IPS-11a (cell line): ENCODE measurements around the gene COL4A6.

ENCODE experiments used
- H3K4me3 ChIP-seq: one replicate; pipeline ENCODE4 v1.5.1; 2013; ENCODE audit warnings: low read depth, low read length, control low read depth

COL4A6 gene

GRCh38 chrX:108165383-108166111 lies 272.7 kb downstream of the COL4A6 start:
- no peak overlapping the region for H3K4me3 ChIP-seq

DNA sequence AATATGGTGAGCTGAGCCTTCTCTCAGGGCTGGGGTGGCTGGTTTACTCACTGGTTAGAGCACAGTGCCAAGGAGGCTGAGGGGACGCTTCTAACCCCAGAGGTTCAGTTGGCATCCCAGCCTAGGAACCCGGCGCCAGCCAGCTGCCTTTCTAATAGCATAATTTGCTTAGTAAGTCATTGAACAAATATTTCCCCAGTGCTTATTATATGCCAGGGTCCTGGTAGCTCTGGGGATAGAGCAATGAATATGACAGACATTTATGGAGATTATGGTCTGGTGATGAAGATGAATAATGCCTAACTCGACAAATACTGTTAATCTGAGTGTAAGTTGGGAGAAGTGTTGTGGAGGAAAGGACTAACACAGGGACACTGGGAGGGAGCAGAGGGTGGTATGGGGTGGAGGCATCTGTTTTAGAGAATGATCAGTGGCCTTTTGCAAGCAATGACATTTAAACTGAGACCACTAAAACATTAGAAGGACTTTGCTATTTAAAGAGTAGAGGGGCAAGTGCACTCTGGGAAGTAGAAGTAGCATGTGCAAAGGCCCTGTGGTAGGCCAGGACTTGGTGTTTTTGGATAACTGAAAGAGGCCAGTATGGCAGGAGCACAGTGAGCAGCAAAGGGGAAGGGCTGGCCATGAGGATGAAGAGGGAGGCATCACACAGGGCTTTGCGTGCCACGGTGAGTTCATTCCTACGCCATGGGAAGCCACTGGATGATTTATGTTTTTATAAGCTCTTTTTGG lies 274.7 kb downstream of the COL4A6 start:
- H3K4me3 ChIP-seq, result no peak overlapping the region

- no peak overlapping the region for H3K4me3 ChIP-seq
These were observed 276.0 kb downstream of the COL4A6 start for GRCh38 chrX:108162265-108162664.

- no peak overlapping the region for H3K4me3 ChIP-seq
These were observed 277.9 kb downstream of the COL4A6 start for GRCh38 chrX:108160309-108160708.

DNA sequence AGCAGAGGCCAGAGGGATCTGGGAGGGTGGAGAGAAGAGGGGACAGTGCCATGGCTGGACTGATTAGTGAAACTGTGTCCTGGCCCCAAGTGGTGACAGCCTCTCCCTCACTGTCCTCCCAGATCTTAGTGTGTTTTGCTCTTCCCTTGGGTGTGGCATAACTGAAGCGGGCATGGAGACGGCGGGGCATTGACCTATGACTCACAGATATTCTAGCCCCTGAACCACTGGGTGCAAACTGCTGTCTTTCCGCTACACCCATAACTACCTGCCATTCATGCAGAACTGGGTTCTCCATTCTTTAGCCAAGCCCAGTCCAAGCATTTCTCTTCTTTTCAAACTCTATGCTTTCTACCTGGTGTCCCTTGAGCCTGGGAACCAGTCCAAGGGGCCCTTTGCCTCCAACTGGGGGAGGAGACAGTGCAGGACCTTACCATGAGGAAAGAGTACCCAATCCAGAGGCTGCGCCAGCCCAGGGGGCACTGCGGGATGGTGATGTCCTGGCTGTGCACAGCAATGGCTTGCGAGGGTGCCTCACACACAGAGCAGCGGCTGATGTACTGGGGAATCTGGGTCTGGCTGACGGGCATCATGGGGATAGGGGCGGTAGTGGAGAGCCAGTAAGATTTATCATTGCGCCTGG lies 279.1 kb downstream of the COL4A6 start:
- H3K4me3 ChIP-seq, result no peak overlapping the region

- H3K4me3 ChIP-seq, result no peak overlapping the region
These were observed 280.6 kb downstream of the COL4A6 start for GRCh38 chrX:108157628-108158027.

- no peak overlapping the region for H3K4me3 ChIP-seq
These were observed 281.2 kb downstream of the COL4A6 start for GRCh38 chrX:108156934-108157466.

GRCh38 chrX:108156082-108156481 lies 282.1 kb downstream of the COL4A6 start:
- no peak overlapping the region for H3K4me3 ChIP-seq

- no peak overlapping the region for H3K4me3 ChIP-seq
These were observed 289.7 kb downstream of the COL4A6 start for GRCh38 chrX:108148524-108148923.

DNA sequence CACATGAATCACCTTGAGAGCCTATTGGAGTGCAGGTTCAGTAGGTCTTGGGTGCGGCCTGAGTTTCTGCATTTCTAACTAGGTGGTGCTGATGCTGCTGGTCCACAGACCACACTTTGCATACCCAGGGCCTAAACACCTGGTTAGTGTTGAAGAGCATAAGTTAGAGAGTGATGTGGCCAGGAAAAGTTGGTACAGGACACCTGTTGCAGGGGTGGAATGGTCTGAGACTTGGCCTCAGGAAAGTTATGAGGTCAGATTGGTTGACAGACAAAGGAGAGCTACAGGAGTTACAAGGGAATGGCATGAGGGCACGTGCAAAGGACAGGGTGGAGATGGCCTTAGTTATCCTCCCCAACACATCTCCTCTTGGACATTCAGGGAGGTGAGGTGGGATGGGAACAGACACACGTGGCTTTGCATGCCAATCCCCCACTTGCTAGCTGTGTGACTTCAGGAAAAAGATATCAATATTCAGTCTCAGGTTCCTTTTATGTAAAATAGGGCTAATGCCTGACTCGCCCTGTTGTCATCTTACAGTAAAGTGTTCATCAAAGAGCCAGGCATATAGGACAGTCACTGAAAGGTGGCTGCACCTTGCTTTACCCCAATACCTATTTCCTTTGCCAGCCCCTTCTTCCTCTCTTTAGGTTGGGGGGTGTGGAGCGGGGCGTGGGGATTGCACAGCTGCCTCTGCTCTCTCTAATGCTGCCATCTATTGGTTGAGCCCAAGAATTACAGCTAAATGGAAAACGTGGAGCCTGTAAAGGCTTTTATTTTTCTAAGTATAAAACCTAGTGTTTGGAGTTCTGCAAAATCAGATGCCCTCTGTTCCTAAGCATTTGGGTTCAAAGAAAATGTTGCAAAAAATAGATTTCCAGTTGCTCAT lies 299.2 kb downstream of the COL4A6 start:
- no peak overlapping the region for H3K4me3 ChIP-seq

GRCh38 chrX:108134724-108135123 lies 303.5 kb downstream of the COL4A6 start:
- H3K4me3 ChIP-seq, result no peak overlapping the region

- no peak overlapping the region for H3K4me3 ChIP-seq
These were observed 305.3 kb downstream of the COL4A6 start for GRCh38 chrX:108132876-108133275.

GRCh38 chrX:108132034-108132433 lies 306.2 kb downstream of the COL4A6 start:
- H3K4me3 ChIP-seq, result no peak overlapping the region

GRCh38 chrX:108131471-108131870 lies 306.8 kb downstream of the COL4A6 start:
- no peak overlapping the region for H3K4me3 ChIP-seq

DNA sequence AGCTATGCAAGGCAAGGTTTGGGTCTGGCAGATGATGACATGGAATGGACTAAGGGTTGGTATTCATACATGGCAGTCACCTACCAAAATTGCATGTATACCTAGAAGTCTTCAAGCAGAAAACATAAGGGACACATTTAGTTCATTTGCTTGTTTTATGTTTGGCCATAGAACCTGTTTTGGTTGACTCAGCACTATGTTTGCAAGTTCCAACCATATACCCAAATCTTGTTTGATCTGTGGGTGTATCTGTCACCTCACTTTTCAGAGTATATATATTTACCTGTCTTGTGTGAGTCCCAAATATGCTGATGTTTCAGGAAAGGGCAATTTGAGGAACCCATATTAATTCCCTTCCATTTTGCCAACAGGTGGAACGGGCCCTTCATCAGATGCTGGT lies 307.3 kb downstream of the COL4A6 start:
- H3K4me3 ChIP-seq, result no peak overlapping the region

DNA sequence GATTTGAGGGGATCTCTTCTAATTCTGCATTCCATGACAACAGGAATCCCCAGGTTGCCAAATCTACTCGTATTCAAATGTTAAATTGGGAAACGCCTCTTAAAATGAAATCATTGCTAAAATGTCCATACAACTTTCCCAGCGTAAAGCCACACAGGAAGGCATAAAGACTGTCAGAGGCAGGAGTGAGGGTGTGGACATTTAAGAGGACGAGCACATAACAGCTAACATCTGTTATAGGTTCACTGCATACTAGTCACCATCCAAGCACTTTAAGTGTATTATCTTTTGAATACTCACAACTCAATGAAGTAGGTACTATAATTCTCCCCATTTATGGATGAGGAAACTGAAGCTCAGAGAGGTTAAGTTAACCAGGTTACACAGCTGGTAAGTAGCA lies 311.1 kb downstream of the COL4A6 start:
- no peak overlapping the region for H3K4me3 ChIP-seq

DNA sequence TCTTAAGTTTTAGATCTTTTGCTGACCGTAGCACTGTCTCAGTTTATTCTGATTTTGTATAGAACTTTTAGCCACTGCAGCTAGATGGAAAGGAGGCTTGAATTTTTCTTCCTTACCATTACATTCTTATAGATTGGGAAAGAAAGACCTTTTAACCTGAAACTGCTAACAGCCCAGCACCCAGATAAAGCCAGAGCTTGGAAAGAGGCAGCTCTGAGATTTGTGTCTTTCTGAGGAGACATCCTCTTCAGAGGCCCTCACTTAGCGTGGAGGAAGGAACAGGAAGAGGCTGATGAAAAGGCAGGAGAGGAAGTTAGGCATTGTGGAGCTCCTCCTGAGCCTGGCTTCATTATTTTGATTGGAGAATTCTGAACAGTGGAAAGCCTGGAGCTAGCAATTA lies 311.6 kb downstream of the COL4A6 start:
- no peak overlapping the region for H3K4me3 ChIP-seq

DNA sequence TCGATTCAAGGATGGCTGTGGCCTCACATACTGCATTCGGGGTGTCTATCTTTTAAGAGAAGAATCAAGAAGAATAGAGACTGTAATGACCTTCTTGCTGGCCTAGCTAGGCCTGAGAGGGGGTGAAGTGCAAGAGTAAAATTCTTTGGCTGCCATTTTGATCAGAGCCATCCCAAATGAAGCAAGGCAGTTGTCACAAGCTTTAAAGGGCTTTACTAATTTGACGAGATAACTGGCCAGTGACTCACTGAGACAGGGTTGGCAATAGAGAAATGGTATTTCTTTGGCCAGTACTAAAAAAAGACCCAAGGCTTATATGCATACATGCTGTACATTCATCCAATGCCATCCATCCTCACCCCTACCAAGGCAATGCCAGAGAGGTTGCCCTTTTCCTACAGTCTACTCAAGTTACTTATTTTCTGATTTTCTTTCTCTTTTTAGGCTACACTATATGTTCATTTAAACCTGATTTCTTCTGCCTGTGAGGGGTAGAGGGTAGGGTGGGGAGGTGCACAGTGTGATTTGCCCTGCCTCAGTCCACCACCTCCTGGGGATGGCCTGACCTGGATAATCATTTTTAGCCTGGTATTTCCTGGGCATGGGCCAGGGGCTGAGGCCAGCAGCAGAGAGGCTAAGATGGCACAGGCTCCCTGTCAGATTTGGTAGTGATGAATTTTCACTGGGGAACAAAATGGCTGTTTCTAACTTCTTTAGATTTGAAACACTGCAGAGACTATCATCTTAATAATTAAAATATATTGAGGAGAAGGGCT lies 314.4 kb downstream of the COL4A6 start:
- H3K4me3 ChIP-seq, result no peak overlapping the region

DNA sequence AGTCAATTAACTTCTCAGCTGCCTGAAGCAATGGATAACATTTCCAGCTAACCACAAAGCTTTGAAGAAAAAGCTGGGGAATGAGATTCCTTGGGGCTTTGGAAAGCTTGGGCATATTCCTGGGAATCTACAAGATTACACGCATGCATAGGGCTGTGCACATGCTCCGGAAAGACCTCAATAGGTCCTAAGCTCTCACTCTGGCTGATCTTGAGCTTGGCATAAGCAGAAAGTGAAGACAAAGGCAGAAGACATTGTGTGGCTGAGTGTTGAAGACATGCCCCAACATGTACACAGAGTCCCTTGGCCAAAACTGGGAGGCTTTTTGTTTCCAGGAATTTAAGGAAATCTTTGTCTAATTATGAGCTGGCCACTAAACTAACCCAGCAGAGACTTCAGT lies 315.5 kb downstream of the COL4A6 start:
- H3K4me3 ChIP-seq, result no peak overlapping the region

GRCh38 chrX:108121291-108121690 lies 316.9 kb downstream of the COL4A6 start:
- no peak overlapping the region for H3K4me3 ChIP-seq
